SK-N-SH (cell line): ENCODE results near the gene KIF3B. TPM values are rescaled to one million over a fixed set of nuclear protein-coding genes. Genes with fewer than 3 reads are reported as not detected.

Experiments used
- CTCF ChIA-PET: fragments of 300-600, 350-600 bp; formaldehyde crosslinking; extraction: SDS; loops from one replicate; lab custom pipeline; 2021; lab: Yijun Ruan, JAX
- POLR2A ChIA-PET: fragments of 350-600 bp; sonication (Branson Sonifier 250); formaldehyde crosslinking; extraction: SDS; loops from one replicate; lab custom pipeline; 2020; ENCODE audit warnings: antibody characterized with exemption, inconsistent platforms; lab: Yijun Ruan, JAX
- DNase-seq: peaks from one replicate; pipeline ENCODE4 v3.0.0; 2012
- H2AFZ ChIP-seq: fragments of 200-600 bp; sonication (generic); 2 replicates; pipeline ENCODE4 v1.8.1; 2016; ENCODE audit warnings: antibody characterized with exemption, mild to moderate bottlenecking, low read depth
- H3F3A ChIP-seq: fragments of 200-600 bp; sonication (generic); replicated peaks from 2 replicates; pipeline ENCODE3; 2016; ENCODE audit warnings: antibody characterized with exemption, mild to moderate bottlenecking; ENCODE audit not compliant: insufficient read depth
- H3K27ac ChIP-seq, 2 experiments: fragments of 200-500 bp in 1 of 2; fragments of 200-600 bp in 1 of 2; sonication (Bioruptor generic) in 1 of 2; sonication (generic), shearing (Covaris generic) in 1 of 2; 2 replicates each; pipeline versions ENCODE4 v1.5.1 to v1.6.1; 2014 to 2016; ENCODE audit warnings: low read depth in 2 of 2, inconsistent platforms in 1 of 2, low read length in 1 of 2, mild to moderate bottlenecking in 1 of 2, mixed read lengths in 1 of 2
- H3K27me3 ChIP-seq: fragments of 200-600 bp; sonication (generic), shearing (Covaris generic); 2 replicates; pipeline ENCODE4 v1.6.1; 2016; ENCODE audit warnings: mixed run types; ENCODE audit not compliant: insufficient read depth
- H3K36me3 ChIP-seq, 2 experiments: fragments of 200-500 bp in 1 of 2; fragments of 200-600 bp in 1 of 2; sonication (Bioruptor generic) in 1 of 2; sonication (generic) in 1 of 2; replicated peaks in 1 of 2; 2 replicates each; pipeline versions ENCODE3 to v1.5.1; 2014 to 2016; ENCODE audit warnings: low read length in 1 of 2, mild to moderate bottlenecking in 1 of 2; ENCODE audit not compliant: insufficient read depth in 2 of 2, control insufficient read depth in 1 of 2
- H3K4me1 ChIP-seq, 2 experiments: fragments of 200-500 bp in 1 of 2; fragments of 200-600 bp in 1 of 2; sonication (Bioruptor generic) in 1 of 2; sonication (generic), shearing (Covaris generic) in 1 of 2; 2 replicates each; pipeline versions ENCODE4 v1.5.1 to v1.6.1; 2014 to 2016; ENCODE audit warnings: low read depth in 1 of 2, low read length in 1 of 2, mixed run types in 1 of 2; ENCODE audit not compliant: insufficient read depth in 2 of 2, control insufficient read depth in 1 of 2
- H3K4me2 ChIP-seq: fragments of 200-600 bp; sonication (generic), shearing (Covaris generic); 2 replicates; pipeline ENCODE4 v1.6.1; 2017; ENCODE audit warnings: mixed run types
- H3K4me3 ChIP-seq, 2 experiments: fragments of 200-500 bp in 1 of 2; fragments of 200-600 bp in 1 of 2; sonication (Bioruptor generic) in 1 of 2; sonication (generic), shearing (Covaris generic) in 1 of 2; 2 replicates each; pipeline versions ENCODE4 v1.5.1 to v1.8.1; 2014 to 2016; ENCODE audit warnings: low read depth in 2 of 2, inconsistent platforms in 1 of 2, low read length in 1 of 2, mild to moderate bottlenecking in 1 of 2, mixed read lengths in 1 of 2, moderate library complexity in 1 of 2
- H3K79me2 ChIP-seq: fragments of 200-600 bp; sonication (generic); 2 replicates; pipeline ENCODE4 v1.8.1; 2017; ENCODE audit warnings: mild to moderate bottlenecking; ENCODE audit not compliant: insufficient read depth
- H3K9ac ChIP-seq: fragments of 200-600 bp; sonication (generic); 2 replicates; pipeline ENCODE4 v1.6.1; 2017; ENCODE audit warnings: mixed run types
- H3K9me2 ChIP-seq: fragments of 200-600 bp; sonication (generic); 2 replicates; pipeline ENCODE4 v1.6.1; 2017; ENCODE audit warnings: mixed run types
- H3K9me3 ChIP-seq: fragments of 200-600 bp; sonication (generic); 2 replicates; pipeline ENCODE4 v1.6.1; 2017; ENCODE audit warnings: mixed run types, mild to moderate bottlenecking, moderate library complexity
- H4K20me1 ChIP-seq: fragments of 200-600 bp; sonication (generic); 2 replicates; pipeline ENCODE4 v1.6.1; 2017; ENCODE audit warnings: mild to moderate bottlenecking, mixed run types; ENCODE audit not compliant: insufficient read depth
- ELF1 ChIP-seq: IDR thresholded peaks from 2 replicates; pipeline ENCODE4 v1.4.0; 2012
- EZH2phosphoT487 ChIP-seq: fragments of 200-600 bp; sonication (generic); IDR thresholded peaks from 2 replicates; pipeline ENCODE4 v1.6.1; 2017; ENCODE audit warnings: low read depth, mixed run types, mild to moderate bottlenecking, antibody characterized with exemption, moderate library complexity, borderline replicate concordance
- FOSL2 ChIP-seq: IDR thresholded peaks from 2 replicates; pipeline ENCODE4 v1.4.0; 2012; ENCODE audit warnings: low read depth, mild to moderate bottlenecking, moderate library complexity, borderline replicate concordance
- FOXJ3 ChIP-seq: sonication (generic); formaldehyde crosslinking; IDR thresholded peaks from 2 replicates; pipeline ENCODE4 v1.5.1; 2020; ENCODE audit warnings: mild to moderate bottlenecking, missing genetic modification reagents
- GABPA ChIP-seq: IDR thresholded peaks from 2 replicates; pipeline ENCODE4 v1.4.0; 2012; ENCODE audit warnings: low read depth, mild to moderate bottlenecking
- GATA2 ChIP-seq: sonication (generic); formaldehyde crosslinking; IDR thresholded peaks from 2 replicates; pipeline ENCODE4 v1.5.0; 2020; ENCODE audit warnings: mild to moderate bottlenecking, missing genetic modification reagents
- JUND ChIP-seq: IDR thresholded peaks from 2 replicates; pipeline ENCODE4 v1.4.0; 2012
- NFIC ChIP-seq: IDR thresholded peaks from 2 replicates; pipeline ENCODE4 v1.4.0; 2012; ENCODE audit warnings: borderline replicate concordance
- NRF1 ChIP-seq: IDR thresholded peaks from 2 replicates; pipeline ENCODE4 v1.6.1; 2012; ENCODE audit warnings: low read depth, mild to moderate bottlenecking, low read length
- RCOR1 ChIP-seq: fragments of 150-350 bp; IDR thresholded peaks from 2 replicates; pipeline ENCODE4 v1.6.1; 2017; ENCODE audit warnings: antibody characterized with exemption, low read length
- SIN3A ChIP-seq: IDR thresholded peaks from 2 replicates; pipeline ENCODE4 v1.6.1; 2012; ENCODE audit warnings: low read depth, mild to moderate bottlenecking, low read length, moderate library complexity, borderline replicate concordance
- SMC3 ChIP-seq: IDR thresholded peaks from 2 replicates; pipeline ENCODE4 v1.6.1; 2012; ENCODE audit warnings: low read depth, low read length, improper control_type of control experiment
- TCF12 ChIP-seq: IDR thresholded peaks from 2 replicates; pipeline ENCODE4 v1.4.0; 2012
- TEAD4 ChIP-seq: IDR thresholded peaks from 2 replicates; pipeline ENCODE4 v1.4.0; 2012; ENCODE audit warnings: mild to moderate bottlenecking, borderline replicate concordance; ENCODE audit not compliant: insufficient read depth
- USF1 ChIP-seq: IDR thresholded peaks from 2 replicates; pipeline ENCODE4 v1.4.0; 2012; ENCODE audit warnings: low read depth, borderline replicate concordance
- YY1 ChIP-seq: IDR thresholded peaks from 2 replicates; pipeline ENCODE4 v1.4.0; 2012; ENCODE audit warnings: low read depth, mild to moderate bottlenecking
- WGBS: methylation state at CpG from one replicate; pipeline ENCODE4 v1.1.6; 2017; ENCODE audit warnings: low lambda C conversion rate; 5-methylcytosine and 5-hydroxymethylcytosine counted together
- polyA plus RNA-seq, 3 experiments: library from polyadenylated mRNA; depleted of rRNA; stranded (reverse); fragments of >200 nt; gene quantifications; 2 replicates each; pipeline ENCODE4 v1.2.3, GENCODE V29; 2012
- TF ChIP-seq, protein P1 (sequence below): fragments of 200-600 bp; sonication (generic); IDR thresholded peaks from 2 replicates; pipeline ENCODE4 v1.6.1; 2017; ENCODE audit warnings: antibody characterized with exemption, mild to moderate bottlenecking, moderate library complexity
- TF ChIP-seq, protein P2 (sequence below): IDR thresholded peaks from 2 replicates; pipeline ENCODE4; 2012
- TF ChIP-seq, protein P3 (sequence below): IDR thresholded peaks from 2 replicates; pipeline ENCODE4 v1.4.0; 2012; ENCODE audit warnings: low read depth, borderline replicate concordance
- TF ChIP-seq, protein P4 (sequence below): IDR thresholded peaks from 2 replicates; pipeline ENCODE4 v1.4.0; 2012; ENCODE audit warnings: low read depth

The KIF3B gene
- polyA plus RNA-seq, 1 of the 3 experiments (the other 2 are of a cell fraction): 18.6 TPM

DNA sequence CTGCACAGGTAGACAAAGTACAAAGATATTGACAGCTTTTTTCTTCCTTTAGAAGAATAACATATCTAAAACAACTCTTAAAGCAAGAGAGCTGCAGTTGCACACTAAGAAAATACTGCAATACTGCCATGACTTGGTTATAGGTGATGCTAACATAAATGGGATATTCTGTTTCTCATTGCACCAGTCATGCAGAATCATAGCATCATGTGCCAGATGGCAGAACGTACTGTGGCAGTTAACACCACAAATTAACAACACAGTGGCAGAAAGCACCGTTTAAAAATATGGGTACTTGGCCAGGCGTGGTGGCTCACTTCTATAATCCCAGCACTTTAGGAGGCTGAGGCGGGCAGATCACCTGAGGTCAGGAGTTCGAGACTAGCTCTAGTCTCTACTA is 88.1 kb downstream of the KIF3B start:
- CTCF ChIA-PET: interaction anchor here (0.9 to 1.6 kb wide), 2 partner anchors 9 to 85 kb away, joined by 3 to 4 read pairs; no protein-coding TSS in a partner anchor
- Histone ChIP-seq H3K9me2 (no peaks in the 10 kb centered on the region), H2AFZ (no peak overlapping the region), H3F3A (peaks cover 12% of the 10 kb centered on the region), H3K36me3 (peaks cover 20 to 27% of the 10 kb centered on the region in 2 experiments), H4K20me1 (peaks cover 94% of the 10 kb centered on the region), H3K79me2 (peaks cover 100% of the 10 kb centered on the region), H3K9me3 (no peaks in the 10 kb centered on the region), H3K4me3 (no peak overlapping the region), H3K4me2 (no peak overlapping the region), H3K27me3 (no peaks in the 10 kb centered on the region), H3K27ac (no peak overlapping the region; a peak in 1 of 4 replicates), H3K4me1 (peaks cover 18 to 20% of the 10 kb centered on the region in 2 experiments; a peak in 3 of 4 replicates), H3K9ac (no peak overlapping the region)
- TF ChIP-seq TCF12 (no peak), SIN3A (no peak), FOSL2 (no peak), JUND (no peak), NFIC (no peak), NRF1 (no peak), TEAD4 (no peak), FOXJ3 (no peak), USF1 (no peak), YY1 (no peak), ELF1 (no peak), GATA2 (CRISPR knock-in tag) (no peak), GABPA (no peak), RCOR1 (no peak), EZH2phosphoT487 (no peak), SMC3 (no peak)
- TF ChIP-seq, protein P1, sequence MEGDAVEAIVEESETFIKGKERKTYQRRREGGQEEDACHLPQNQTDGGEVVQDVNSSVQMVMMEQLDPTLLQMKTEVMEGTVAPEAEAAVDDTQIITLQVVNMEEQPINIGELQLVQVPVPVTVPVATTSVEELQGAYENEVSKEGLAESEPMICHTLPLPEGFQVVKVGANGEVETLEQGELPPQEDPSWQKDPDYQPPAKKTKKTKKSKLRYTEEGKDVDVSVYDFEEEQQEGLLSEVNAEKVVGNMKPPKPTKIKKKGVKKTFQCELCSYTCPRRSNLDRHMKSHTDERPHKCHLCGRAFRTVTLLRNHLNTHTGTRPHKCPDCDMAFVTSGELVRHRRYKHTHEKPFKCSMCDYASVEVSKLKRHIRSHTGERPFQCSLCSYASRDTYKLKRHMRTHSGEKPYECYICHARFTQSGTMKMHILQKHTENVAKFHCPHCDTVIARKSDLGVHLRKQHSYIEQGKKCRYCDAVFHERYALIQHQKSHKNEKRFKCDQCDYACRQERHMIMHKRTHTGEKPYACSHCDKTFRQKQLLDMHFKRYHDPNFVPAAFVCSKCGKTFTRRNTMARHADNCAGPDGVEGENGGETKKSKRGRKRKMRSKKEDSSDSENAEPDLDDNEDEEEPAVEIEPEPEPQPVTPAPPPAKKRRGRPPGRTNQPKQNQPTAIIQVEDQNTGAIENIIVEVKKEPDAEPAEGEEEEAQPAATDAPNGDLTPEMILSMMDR: no peak
- TF ChIP-seq, protein P2, sequence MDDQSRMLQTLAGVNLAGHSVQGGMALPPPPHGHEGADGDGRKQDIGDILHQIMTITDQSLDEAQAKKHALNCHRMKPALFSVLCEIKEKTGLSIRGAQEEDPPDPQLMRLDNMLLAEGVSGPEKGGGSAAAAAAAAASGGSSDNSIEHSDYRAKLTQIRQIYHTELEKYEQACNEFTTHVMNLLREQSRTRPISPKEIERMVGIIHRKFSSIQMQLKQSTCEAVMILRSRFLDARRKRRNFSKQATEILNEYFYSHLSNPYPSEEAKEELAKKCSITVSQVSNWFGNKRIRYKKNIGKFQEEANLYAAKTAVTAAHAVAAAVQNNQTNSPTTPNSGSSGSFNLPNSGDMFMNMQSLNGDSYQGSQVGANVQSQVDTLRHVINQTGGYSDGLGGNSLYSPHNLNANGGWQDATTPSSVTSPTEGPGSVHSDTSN: no peak
- TF ChIP-seq, protein P3, sequence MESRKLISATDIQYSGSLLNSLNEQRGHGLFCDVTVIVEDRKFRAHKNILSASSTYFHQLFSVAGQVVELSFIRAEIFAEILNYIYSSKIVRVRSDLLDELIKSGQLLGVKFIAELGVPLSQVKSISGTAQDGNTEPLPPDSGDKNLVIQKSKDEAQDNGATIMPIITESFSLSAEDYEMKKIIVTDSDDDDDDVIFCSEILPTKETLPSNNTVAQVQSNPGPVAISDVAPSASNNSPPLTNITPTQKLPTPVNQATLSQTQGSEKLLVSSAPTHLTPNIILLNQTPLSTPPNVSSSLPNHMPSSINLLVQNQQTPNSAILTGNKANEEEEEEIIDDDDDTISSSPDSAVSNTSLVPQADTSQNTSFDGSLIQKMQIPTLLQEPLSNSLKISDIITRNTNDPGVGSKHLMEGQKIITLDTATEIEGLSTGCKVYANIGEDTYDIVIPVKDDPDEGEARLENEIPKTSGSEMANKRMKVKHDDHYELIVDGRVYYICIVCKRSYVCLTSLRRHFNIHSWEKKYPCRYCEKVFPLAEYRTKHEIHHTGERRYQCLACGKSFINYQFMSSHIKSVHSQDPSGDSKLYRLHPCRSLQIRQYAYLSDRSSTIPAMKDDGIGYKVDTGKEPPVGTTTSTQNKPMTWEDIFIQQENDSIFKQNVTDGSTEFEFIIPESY: no peak
- TF ChIP-seq, protein P4, sequence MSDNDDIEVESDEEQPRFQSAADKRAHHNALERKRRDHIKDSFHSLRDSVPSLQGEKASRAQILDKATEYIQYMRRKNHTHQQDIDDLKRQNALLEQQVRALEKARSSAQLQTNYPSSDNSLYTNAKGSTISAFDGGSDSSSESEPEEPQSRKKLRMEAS: no peak
- DNase-seq: no peak
- POLR2A ChIA-PET: no interaction called here
- WGBS: 70% methylated on average over 5 of the region's 5 CpGs
